GM19035 (cell line): ENCODE results near the gene PSME1.
A peak's percentile ranks its signal among the peaks of the same experiment; 100 is the strongest.

Source experiments
- ATAC-seq: cut with Tn5 transposase; IDR thresholded peaks from one replicate; pipeline ENCODE4 v1.9.1; 2021; ENCODE audit not compliant: unreplicated experiment

Gene PSME1

GRCh38 chr14:24135834-24136683, at the start of gene PSME1:
PSME1 (plus strand) TSS chr14:24136194; CDS start chr14:24136263, 69 bp downstream.
- ATAC-seq: peak; percentile 84

GRCh38 chr14:24087004-24087403, 49.0 kb upstream of the PSME1 start:
- ATAC-seq: no peak

- ATAC-seq: no peak
Measured at GRCh38 chr14:24088095-24088494, 47.9 kb upstream of the PSME1 start.

GRCh38 chr14:24089890-24090289, 46.1 kb upstream of the PSME1 start:
- no peak for ATAC-seq

GRCh38 chr14:24092110-24092504, 43.9 kb upstream of the PSME1 start:
- no peak for ATAC-seq

GRCh38 chr14:24092505-24093206, 43.3 kb upstream of the PSME1 start:
- no peak for ATAC-seq

GRCh38 chr14:24093207-24093900, 42.6 kb upstream of the PSME1 start:
- ATAC-seq: no peak

GRCh38 chr14:24093901-24094840, 41.8 kb upstream of the PSME1 start, which contains the start of gene PCK2:
PCK2 (plus strand) TSS chr14:24094311; CDS start chr14:24094406, 95 bp downstream.
- ATAC-seq: peak; percentile 62

GRCh38 chr14:24094841-24095270, 41.1 kb upstream of the PSME1 start:
- no peak for ATAC-seq

- peak; percentile 60 for ATAC-seq
Measured at GRCh38 chr14:24095271-24096068, 40.5 kb upstream of the PSME1 start.

- no peak for ATAC-seq
Measured at GRCh38 chr14:24096545-24097181, 39.3 kb upstream of the PSME1 start.

- no peak for ATAC-seq
Measured at GRCh38 chr14:24098229-24098926, 37.6 kb upstream of the PSME1 start.

- no peak for ATAC-seq
Measured at GRCh38 chr14:24098927-24099813, 36.8 kb upstream of the PSME1 start.

- no peak for ATAC-seq
Measured at GRCh38 chr14:24100197-24100981, 35.6 kb upstream of the PSME1 start.

GRCh38 chr14:24100982-24101494, 35.0 kb upstream of the PSME1 start:
- no peak for ATAC-seq

GRCh38 chr14:24102357-24103048, 33.5 kb upstream of the PSME1 start:
- ATAC-seq: no peak
